GM21825 (cell line): ENCODE results near the gene SEPTIN5.
"Not testable (repeated sequence)": the region's sequence is repeated elsewhere in the genome, so short reads cannot be mapped to it uniquely, and the experiment has no call there.

Experiments used
- ATAC-seq: cut with Tn5 transposase; IDR thresholded peaks from one replicate; pipeline ENCODE4 v1.9.1; 2021; ENCODE audit warnings: mild to moderate bottlenecking, moderate library complexity; ENCODE audit not compliant: unreplicated experiment

SEPTIN5 gene

DNA sequence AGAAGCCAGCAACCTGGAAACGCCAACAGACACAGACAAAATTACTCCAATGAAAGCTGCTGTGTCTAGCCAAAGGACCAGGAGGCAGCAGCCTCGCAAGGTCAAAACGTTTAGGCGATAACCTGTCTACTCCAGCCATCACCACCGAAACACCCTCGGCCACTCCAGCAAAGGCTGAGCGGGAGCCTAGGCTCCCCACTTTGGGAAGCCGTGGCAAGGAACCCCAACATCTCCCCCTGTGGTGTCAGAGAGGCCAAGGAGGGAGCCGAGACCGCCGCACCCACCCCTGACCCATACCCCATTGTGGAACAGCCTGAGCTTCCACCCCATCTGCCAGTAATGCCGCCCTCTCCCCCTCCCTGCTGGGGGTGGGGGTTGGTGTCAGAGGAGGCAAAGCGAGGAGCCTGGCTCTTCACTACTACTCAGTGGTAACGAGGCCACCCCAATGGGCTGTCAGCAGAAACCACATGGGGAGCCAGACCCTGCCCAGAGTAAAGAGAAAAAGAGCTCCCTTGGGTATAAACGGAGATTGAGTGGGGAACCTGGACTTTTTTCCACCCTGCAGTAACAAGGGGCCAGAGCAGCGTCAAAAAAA lies 33.9 kb upstream of the SEPTIN5 start:
- no peak for ATAC-seq

GRCh38 chr22:19680911-19681862 lies 33.1 kb upstream of the SEPTIN5 start:
- ATAC-seq = no peak

DNA sequence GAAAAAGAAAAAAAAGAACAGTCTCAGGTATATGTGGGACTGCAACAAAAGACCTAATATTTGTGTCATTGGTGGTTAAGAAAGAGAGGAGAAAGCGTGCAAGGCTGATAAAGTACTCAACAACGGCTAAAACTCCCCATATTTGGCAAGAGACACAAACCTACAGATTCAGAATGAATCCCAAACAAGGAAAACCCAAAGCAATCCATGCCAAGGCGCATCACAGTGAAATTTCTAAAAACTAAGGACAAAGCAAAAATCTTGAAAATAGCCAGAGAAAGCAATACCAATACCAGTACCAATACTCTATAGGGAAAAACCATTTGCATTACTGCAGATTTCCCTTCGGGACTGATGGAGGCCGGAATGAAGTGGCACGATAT lies 32.4 kb upstream of the SEPTIN5 start:
- no peak for ATAC-seq

DNA sequence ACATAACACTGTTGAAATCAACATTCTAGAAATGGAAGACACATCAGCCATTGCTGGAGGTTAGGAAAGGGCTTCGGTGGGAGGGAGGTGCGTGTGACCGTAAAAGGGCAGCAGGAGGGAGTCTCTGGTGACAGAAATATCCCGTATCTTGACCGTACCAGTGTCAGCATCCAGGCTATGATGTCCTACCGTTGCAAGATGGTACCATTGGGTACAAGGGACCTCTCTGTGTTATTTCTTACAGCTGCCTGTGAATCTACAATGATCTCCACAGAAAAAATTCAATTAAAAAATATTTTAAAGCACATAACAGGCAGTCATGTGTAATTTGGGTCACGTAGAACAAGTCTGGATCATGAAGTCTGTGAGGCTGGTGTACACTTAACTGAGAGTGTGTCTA lies 27.4 kb upstream of the SEPTIN5 start:
- no peak for ATAC-seq

DNA sequence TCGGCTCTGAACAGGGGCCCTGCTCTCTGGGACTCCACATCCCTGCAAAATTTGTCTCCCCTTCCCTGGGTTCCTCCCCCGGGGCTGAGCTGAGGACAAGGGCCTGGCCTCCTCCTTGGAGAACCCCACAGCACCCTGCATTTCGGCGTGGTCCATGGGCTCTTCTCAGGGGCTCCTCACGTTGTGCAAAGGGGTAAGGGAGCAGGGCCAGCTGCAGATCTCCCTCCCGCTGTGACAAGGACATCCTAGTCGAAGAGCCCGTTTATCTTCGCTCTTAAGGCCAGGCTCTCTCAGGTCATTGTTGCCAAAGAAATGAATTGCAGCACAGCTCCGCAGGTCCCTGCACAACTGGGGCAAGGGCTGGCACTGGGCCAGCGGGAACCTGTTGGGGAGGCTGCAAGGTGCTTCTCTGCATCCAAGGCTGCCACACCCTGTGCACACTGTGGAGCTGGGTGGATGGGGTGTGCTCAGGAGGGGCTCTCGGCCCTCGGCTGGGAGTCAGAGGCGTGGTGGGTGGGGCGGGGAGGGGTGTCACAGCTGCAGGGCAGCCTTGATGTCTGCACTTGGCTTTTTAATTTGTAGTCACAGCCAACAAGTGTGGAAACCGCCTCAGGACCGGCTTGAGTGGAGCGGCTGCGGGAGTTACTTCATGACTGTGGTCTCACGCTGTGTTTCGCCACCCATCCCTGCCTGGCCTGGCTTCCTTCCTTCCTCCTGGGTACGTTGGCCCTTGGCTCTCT lies 26.6 kb upstream of the SEPTIN5 start:
- no peak for ATAC-seq

DNA sequence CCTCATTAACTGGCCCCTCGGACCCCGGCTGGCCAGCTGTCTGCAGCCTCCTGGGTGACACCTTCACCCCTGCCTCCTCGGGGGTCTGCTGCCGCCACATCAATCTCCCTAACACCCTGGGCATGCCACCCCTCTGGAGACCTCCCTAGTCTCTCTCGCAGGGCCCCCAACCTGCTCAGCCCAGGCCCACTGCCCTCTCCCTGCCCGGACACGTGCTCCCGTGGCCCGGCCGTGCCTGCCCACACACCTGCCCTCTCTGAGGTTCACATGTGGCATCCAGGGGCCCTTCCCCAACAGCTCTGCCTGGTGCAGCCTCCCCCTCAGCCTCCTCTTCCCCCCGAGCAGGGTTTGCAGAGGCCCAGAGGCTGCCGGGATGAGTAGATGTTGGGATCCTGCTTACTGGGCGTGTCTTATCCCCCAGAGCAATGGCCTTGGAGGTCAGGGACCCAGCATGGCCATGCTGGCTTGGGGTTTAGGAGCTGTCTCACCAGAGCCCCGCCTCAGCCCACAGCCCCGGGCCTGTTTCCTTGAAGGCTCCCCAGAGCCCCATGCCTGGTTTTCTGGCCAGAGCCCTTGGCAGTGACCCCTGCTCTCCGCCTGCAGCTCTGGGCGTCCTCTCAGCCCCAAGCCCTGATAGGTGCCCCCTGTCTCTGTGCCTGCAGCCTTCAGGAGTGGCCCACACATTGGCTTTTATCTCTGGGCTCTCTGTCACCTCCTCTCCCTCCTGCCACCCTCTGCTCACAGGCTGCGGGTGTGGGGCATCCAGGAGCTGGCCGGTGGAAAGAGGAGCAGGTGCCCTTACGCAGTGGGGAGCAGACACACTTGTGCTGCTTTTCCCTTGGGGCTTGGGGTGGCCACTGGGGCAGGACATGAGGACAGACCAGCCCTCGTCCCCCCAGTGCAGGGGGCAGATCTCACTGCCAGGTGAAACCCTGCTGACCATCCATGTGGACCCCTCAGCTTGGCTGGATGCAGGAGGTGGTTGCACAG lies 25.7 kb upstream of the SEPTIN5 start:
- no peak for ATAC-seq

DNA sequence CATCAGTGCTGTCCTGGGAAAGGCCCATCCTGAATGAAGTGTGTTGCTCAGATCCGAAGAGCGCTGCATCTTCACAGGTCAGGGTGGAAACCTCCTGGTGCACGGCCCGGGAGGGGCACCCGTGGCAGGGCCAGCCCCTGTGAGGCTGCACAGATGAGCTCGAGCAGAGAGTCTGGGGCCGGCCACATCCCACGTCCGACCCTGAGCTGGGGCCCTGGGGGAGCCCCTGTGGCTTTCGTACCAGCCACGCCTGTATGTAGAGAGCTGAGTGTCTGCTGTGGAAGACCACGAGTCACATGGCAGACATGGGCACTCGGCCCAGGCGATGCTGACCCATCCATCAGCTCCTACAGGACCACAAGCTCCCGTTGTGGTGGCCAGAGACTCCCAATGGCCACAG lies 24.9 kb upstream of the SEPTIN5 start:
- no peak for ATAC-seq

- ATAC-seq = no peak
These were observed 23.1 kb upstream of the SEPTIN5 start for GRCh38 chr22:19691007-19691720.

- no peak for ATAC-seq
These were observed 22.5 kb upstream of the SEPTIN5 start for GRCh38 chr22:19691721-19692341.

- no peak for ATAC-seq
These were observed 20.7 kb upstream of the SEPTIN5 start for GRCh38 chr22:19693581-19693980.

GRCh38 chr22:19693981-19694670 lies 20.2 kb upstream of the SEPTIN5 start:
- ATAC-seq = no peak

DNA sequence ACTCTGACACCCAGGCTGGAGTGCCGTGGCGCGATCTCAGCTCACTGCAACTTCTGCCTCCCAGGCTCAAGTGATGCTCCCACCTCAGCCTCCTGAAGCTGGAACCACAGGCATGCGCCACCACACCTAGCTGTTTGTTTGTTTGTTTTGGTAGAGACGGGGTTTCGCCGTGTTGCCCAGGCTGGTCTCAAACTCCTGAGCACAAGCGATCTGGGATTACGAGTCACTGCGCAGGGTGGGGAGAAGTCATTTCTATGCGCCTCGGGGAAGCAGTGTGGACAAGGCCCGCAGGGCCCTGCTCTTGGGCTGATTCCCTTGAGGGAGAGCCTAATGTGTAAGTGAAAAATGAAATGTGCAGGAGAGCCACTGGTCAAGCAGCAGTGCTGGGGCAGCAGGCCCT lies 19.6 kb upstream of the SEPTIN5 start:
- no peak for ATAC-seq

GRCh38 chr22:19696504-19697276 lies 17.6 kb upstream of the SEPTIN5 start:
- ATAC-seq = no peak

DNA sequence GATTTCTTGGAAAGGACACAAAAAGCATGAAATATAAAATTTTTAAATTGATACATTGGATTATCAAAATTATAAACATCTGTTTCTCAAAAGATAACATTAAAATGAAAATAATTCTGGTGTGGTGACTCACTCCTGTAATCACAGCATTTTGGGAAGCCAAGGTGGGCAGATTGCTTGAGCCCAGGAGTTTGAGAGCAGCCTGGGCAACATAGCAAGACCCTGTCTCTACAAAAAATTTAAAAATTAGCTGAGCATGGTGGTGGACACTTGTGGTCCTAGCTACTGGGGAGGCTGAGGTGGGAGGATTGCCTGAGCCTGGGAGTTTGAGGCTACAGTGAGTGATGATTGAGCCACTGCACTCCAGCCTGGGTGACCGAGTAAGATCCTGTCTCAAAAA lies 16.4 kb upstream of the SEPTIN5 start:
- not testable (repeated sequence) for ATAC-seq

GRCh38 chr22:19700790-19701419 lies 13.4 kb upstream of the SEPTIN5 start:
- no peak for ATAC-seq

DNA sequence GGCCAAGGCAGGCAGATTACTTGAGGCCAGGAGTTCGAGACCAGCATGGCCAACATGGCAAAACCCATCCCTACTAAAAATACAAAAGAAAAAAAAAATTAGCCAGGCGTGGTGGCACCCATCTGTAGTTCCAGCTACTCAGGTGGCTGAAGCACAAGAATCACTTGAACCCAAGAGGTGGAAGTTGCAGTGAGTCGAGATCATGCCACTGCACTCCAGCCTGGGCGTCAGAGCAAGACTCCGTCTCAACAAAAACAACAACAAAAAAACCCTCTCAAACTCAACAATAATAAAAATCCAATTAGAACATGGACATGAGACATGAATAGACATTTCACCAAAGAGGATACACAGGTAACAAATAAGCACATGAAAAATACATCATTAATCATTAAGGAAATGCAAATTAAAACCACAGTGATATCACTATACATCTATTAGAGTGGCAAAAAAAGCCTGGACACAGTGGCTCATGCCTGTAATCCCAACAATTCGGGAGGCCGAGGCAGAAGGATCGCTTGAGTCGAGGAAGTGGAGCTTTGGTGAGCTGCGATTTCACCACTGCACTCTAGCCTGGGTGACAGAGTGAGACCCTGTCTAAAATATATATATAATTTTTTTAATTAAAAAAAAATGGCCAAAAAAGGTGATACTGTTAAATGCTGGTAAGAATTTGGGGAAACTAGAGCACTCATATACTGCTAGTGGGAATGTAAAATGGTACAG lies 12.7 kb upstream of the SEPTIN5 start:
- ATAC-seq = no peak

DNA sequence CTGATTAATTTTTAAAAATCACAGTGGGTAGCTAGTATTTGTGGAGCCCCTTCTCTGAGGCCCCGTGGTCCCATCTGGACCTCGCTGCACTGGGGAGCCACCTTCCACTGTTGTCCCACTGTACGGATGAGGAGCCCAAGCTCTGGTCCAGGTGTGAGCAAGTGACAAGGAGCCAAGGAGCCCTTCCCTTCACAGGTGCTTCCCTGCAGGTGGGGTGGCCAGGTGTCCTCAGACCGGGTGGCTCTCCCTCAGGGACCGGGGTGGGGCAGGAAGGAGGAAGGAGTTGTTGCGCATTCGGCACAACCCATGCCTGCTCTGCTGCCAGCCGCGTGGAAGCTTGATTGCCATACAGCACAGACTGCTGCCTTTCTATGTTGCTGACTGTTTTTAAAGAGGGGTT lies 10.4 kb upstream of the SEPTIN5 start:
- no peak for ATAC-seq
